ENCODE measurements around the gene RAPGEF1. TPM values are rescaled to one million over a fixed set of nuclear protein-coding genes. Genes with fewer than 3 reads are reported as not detected.

RAPGEF1 gene
- total and polyA plus RNA-seq, 2 donors (not counting 3 experiments of a cell fraction or from before 2014, with no cell fraction given): 50.0 to 124 TPM

- Histone ChIP-seq H3K4me3 (replicated peaks in 1 of 3; ENCODE audit: insufficient read depth in 1 of 3, low read depth in 1 of 3, low read length in 3 of 3) (no peak overlapping the region), H2AFZ (ENCODE audit: low read depth, low read length) (no peak overlapping the region), H3K9ac (replicated peaks; ENCODE audit: extremely low read depth, insufficient read depth, low read length) (no peak overlapping the region), H3K9me1 (replicated peaks; ENCODE audit: control insufficient read depth, extremely low read depth, insufficient read depth, low read length) (no peaks in the 10 kb centered on the region), H3K79me2 (ENCODE audit: control insufficient read depth, insufficient read depth, low read length) (peaks cover 77% of the 10 kb centered on the region), H4K20me1 (replicated peaks; ENCODE audit: control insufficient read depth, extremely low read depth, insufficient read depth, low read length) (no peaks in the 10 kb centered on the region), H3K27ac (ENCODE audit: insufficient read depth, low read depth, low read length) (no peak overlapping the region), H3K4me2 (ENCODE audit: insufficient read depth, low read length) (no peak overlapping the region), H3K27me3 (ENCODE audit: control insufficient read depth in 2 of 2, insufficient read depth in 2 of 2, low read length in 2 of 2) (no peaks in the 10 kb centered on the region), H3K9me3 (replicated peaks; ENCODE audit: control insufficient read depth, insufficient read depth, low read length) (no peaks in the 10 kb centered on the region), H3K4me1 (ENCODE audit: control insufficient read depth, extremely low read depth, insufficient read depth, low read length) (peaks cover 31% of the 10 kb centered on the region), H3K36me3 (ENCODE audit: control insufficient read depth in 2 of 2, extremely low read depth in 1 of 2, insufficient read depth in 2 of 2, low read length in 2 of 2) (peaks cover 0 to 3% of the 10 kb centered on the region in 2 experiments)
- dilution Hi-C loops (cut with MboI; ENCODE audit: extremely low pct_ligation_motif_present, low sequenced_read_pairs) (no loop called here), intact Hi-C loops (cut with micrococcal nuclease) (no loop called here)
- DNase-seq (ENCODE audit: low read depth, low spot score) (no peak), FAIRE-seq (peak; percentile 67)
- POLR2A ChIA-PET: no interaction called here
- BruUV-seq (replicated peaks): no TSS peak
- TF ChIP-seq CTCF (IDR thresholded peaks at IDR 0.05; ENCODE audit: extremely low read depth in 1 of 2, insufficient read depth in 1 of 2, low read depth in 1 of 2, low read length in 2 of 2) (no peak), GATA2 (IDR thresholded peaks at IDR 0.05; ENCODE audit: insufficient read depth, insufficient read length, low read depth, low read length) (no peak), JUN (IDR thresholded peaks at IDR 0.05; ENCODE audit: borderline replicate concordance, insufficient read depth, insufficient read length, low read depth) (no peak), FOS (IDR thresholded peaks at IDR 0.05; ENCODE audit: borderline replicate concordance, insufficient read depth, low read length) (no peak)
- CTCF ChIA-PET: interaction anchor here (1.1 to 1.7 kb wide), 2 partner anchors 10 to 16 kb away, joined by 3 to 5 read pairs; no protein-coding TSS in a partner anchor
Observed at GRCh38 chr9:131717719-131718460, 22.0 kb downstream of the RAPGEF1 start.
